Endothelial cell of umbilical vein (primary cell): ENCODE results near the gene LGALS12. TPM values are rescaled to one million over a fixed set of nuclear protein-coding genes. Genes with fewer than 3 reads are reported as not detected.
A peak's percentile ranks its signal among the peaks of the same experiment; 100 is the strongest.
"Not testable (repeated sequence)": the region's sequence is repeated elsewhere in the genome, so short reads cannot be mapped to it uniquely, and the experiment has no call there.

Experiments
- BruUV-seq: library from RNA; stranded (reverse); fragments of 400-500 nt; replicated peaks from 2 replicates; lab custom pipeline; 2021; lab: Mats Ljungman, UMichigan
- CTCF ChIA-PET: fragments of 300-600, 350-600 bp; sonication (Branson Sonifier 250); formaldehyde crosslinking; loops from one replicate; lab custom pipeline; 2021; ENCODE audit warnings: antibody characterized with exemption, inconsistent platforms; lab: Charles Lee
- POLR2A ChIA-PET: fragments of 300-600, 350-600 bp; sonication (Branson Sonifier 250); formaldehyde crosslinking; loops from one replicate; lab custom pipeline; 2021; ENCODE audit warnings: antibody characterized with exemption, inconsistent platforms; lab: Charles Lee
- DNase-seq: peaks from one replicate; pipeline ENCODE4 v3.0.0-alpha.2; 2011; ENCODE audit warnings: low read depth, low spot score
- FAIRE-seq: peaks from 2 replicates; lab custom pipeline; 2011; peaks lifted over from hg19 to GRCh38; lab: Jason Lieb, UNC
- H2AFZ ChIP-seq: 2 replicates; pipeline ENCODE4 v1.6.0; 2012; ENCODE audit warnings: low read depth, low read length, control low read depth, inconsistent platforms
- H3K27ac ChIP-seq: 2 replicates; pipeline ENCODE4 v1.5.1; 2011; ENCODE audit warnings: low read depth, mild to moderate bottlenecking, control low read depth, low read length, moderate library complexity; ENCODE audit not compliant: insufficient read depth
- H3K27me3 ChIP-seq, 2 experiments: 2 replicates each; pipeline versions ENCODE4 v1.6.0 to v1.6.1; 2011; ENCODE audit warnings: low read length in 2 of 2, mixed read lengths in 1 of 2; ENCODE audit not compliant: control insufficient read depth in 2 of 2, insufficient read depth in 2 of 2
- H3K36me3 ChIP-seq, 2 experiments: 2 replicates in 1 of 2; 3 replicates in 1 of 2; pipeline ENCODE4 v1.5.1; 2011; ENCODE audit warnings: low read length in 2 of 2, mild to moderate bottlenecking in 1 of 2, moderate library complexity in 1 of 2; ENCODE audit not compliant: control insufficient read depth in 2 of 2, insufficient read depth in 2 of 2; ENCODE audit errors: extremely low read depth in 1 of 2
- H3K4me1 ChIP-seq: 3 replicates; pipeline ENCODE4 v1.5.1; 2011; ENCODE audit warnings: mild to moderate bottlenecking, low read length; ENCODE audit not compliant: control insufficient read depth, insufficient read depth; ENCODE audit errors: extremely low read depth
- H3K4me2 ChIP-seq: 2 replicates; pipeline ENCODE4 v1.6.1; 2011; ENCODE audit warnings: low read length, control low read depth, mixed read lengths; ENCODE audit not compliant: insufficient read depth
- H3K4me3 ChIP-seq, 3 experiments: fragments of 200-600 bp in 1 of 3; sonication (generic), shearing (Covaris generic) in 1 of 3; replicated peaks in 1 of 3; 2 replicates each; pipeline ENCODE4 v1.5.1; 2011 to 2016; ENCODE audit warnings: control low read depth in 3 of 3, low read length in 3 of 3, mild to moderate bottlenecking in 2 of 3, inconsistent platforms in 1 of 3, low read depth in 1 of 3, moderate library complexity in 1 of 3; ENCODE audit not compliant: insufficient read depth in 1 of 3
- H3K79me2 ChIP-seq: 2 replicates; pipeline ENCODE4 v1.6.0; 2012; ENCODE audit warnings: low read length, inconsistent platforms; ENCODE audit not compliant: control insufficient read depth, insufficient read depth
- H3K9ac ChIP-seq: replicated peaks from 2 replicates; pipeline ENCODE3; 2011; ENCODE audit warnings: low read length, control low read depth; ENCODE audit not compliant: insufficient read depth; ENCODE audit errors: extremely low read depth
- H3K9me1 ChIP-seq: replicated peaks from 3 replicates; pipeline ENCODE4 v1.6.0; 2011; ENCODE audit warnings: mild to moderate bottlenecking, low read length; ENCODE audit not compliant: control insufficient read depth, insufficient read depth; ENCODE audit errors: extremely low read depth
- H3K9me3 ChIP-seq: replicated peaks from 2 replicates; pipeline ENCODE4 v1.5.1; 2012; ENCODE audit warnings: low read length, inconsistent platforms; ENCODE audit not compliant: control insufficient read depth, insufficient read depth
- H4K20me1 ChIP-seq: replicated peaks from 2 replicates; pipeline ENCODE3; 2011; ENCODE audit warnings: mild to moderate bottlenecking, low read length; ENCODE audit not compliant: control insufficient read depth, insufficient read depth; ENCODE audit errors: extremely low read depth
- CTCF ChIP-seq, 2 donors: IDR thresholded peaks; 1 replicate in 1 of 2; 2 replicates in 1 of 2; pipeline ENCODE4 v1.5.1; 2011; ENCODE audit warnings: low read length in 2 of 2, mild to moderate bottlenecking in 2 of 2, moderate library complexity in 2 of 2, control low read depth in 1 of 2, inconsistent platforms in 1 of 2, low read depth in 1 of 2; ENCODE audit not compliant: insufficient read depth in 1 of 2; ENCODE audit errors: extremely low read depth in 1 of 2
- EZH2 ChIP-seq: IDR thresholded peaks from 2 replicates; pipeline ENCODE4 v1.6.1; 2012; ENCODE audit warnings: borderline replicate concordance, low read depth, mild to moderate bottlenecking, moderate library complexity, low read length, inconsistent platforms; ENCODE audit not compliant: severe bottlenecking
- FOS ChIP-seq: IDR thresholded peaks from 2 replicates; pipeline ENCODE4 v1.6.1; 2011; ENCODE audit warnings: mild to moderate bottlenecking, low read length, moderate library complexity, borderline replicate concordance; ENCODE audit not compliant: insufficient read depth
- GATA2 ChIP-seq: IDR thresholded peaks from 2 replicates; pipeline ENCODE4 v1.7.0; 2011; ENCODE audit warnings: low read depth, mild to moderate bottlenecking, moderate library complexity, mixed read lengths, low read length; ENCODE audit not compliant: insufficient read length, insufficient read depth
- JUN ChIP-seq: IDR thresholded peaks from 2 replicates; pipeline ENCODE4 v1.6.1; 2011; ENCODE audit warnings: borderline replicate concordance, low read depth; ENCODE audit not compliant: insufficient read length, insufficient read depth
- MYC ChIP-seq: IDR thresholded peaks from one replicate; pipeline ENCODE4 v1.6.1; 2011; ENCODE audit warnings: mild to moderate bottlenecking, low read depth, low read length
- POLR2A ChIP-seq: IDR thresholded peaks from 2 replicates; pipeline ENCODE4 v1.6.1; 2012; ENCODE audit warnings: low read depth, mild to moderate bottlenecking, control low read depth, low read length
- POLR2AphosphoS5 ChIP-seq: IDR thresholded peaks from 2 replicates; pipeline ENCODE4 v1.6.1; 2012; ENCODE audit warnings: low read depth, mild to moderate bottlenecking, control low read depth, low read length, moderate library complexity; ENCODE audit not compliant: insufficient read depth
- dilution Hi-C: fragments of 300-500 bp; cut with MboI; formaldehyde crosslinking; loops from one replicate; pipeline ENCODE4 v1.15.0; 2019; ENCODE audit warnings: low sequenced_read_pairs; ENCODE audit not compliant: extremely low pct_ligation_motif_present
- intact Hi-C: fragments of 100-400 bp; cut with micrococcal nuclease; formaldehyde crosslinking; loops from one replicate; pipeline ENCODE4 v1.10.0; 2022
- polyA plus RNA-seq, 4 experiments: library from polyadenylated mRNA; depleted of rRNA in 3 of 4; stranded (reverse) in 3 of 4; unstranded in 1 of 4; fragments of >200 nt; gene quantifications; 2 replicates each; pipeline versions ENCODE4 v1.2.1 to v1.2.3, GENCODE V29; 2011 to 2012; ENCODE audit warnings: missing spikeins in 1 of 4
- total RNA-seq: library from RNA; stranded (reverse); gene quantifications from 2 replicates; pipeline ENCODE4 v1.2.3, GENCODE V29; 2021
- TF ChIP-seq, protein P1 (sequence below): IDR thresholded peaks from 2 replicates; pipeline ENCODE4 v1.6.1; 2011; ENCODE audit not compliant: insufficient read depth, insufficient read length

LGALS12 gene
- total and polyA plus RNA-seq, 2 donors (not counting 3 experiments of a cell fraction or from before 2014, with no cell fraction given), result not detected

DNA sequence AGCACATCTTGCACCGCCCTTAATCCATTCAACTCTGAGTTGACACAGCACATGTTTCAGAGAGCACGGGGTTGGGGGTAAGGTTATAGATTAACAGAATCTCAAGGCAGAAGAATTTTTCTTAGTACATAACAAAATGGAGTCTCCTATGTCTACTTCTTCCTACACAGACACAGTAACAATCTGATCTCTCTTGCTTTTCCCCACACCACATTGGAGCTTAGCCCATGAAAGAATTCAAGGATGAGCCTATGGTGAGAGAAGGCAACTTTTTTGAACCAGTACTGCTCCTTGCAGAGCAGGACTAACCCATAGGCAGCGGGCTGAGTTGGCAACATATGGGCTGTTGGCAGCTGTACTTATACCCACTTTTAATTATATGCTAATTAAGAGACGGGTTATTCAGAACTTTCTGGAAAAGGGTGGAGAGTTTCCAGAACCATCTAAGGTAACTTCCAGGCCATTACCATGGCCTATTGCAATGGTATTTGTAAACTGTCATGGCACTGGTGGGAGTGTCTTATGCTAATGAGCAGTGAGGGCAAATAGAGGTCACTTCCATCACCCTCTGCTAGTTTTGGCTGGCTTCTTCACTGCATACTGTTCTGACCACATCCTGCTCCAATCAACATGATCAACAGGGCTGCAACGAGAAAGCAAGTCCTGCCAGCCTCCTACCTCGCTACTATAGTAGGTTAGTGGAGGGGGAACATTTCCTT, 25.3 kb downstream of the LGALS12 start:
- CTCF ChIA-PET, result interaction anchor here (1.8 kb wide), 1 partner anchor 9 kb away, joined by 5 read pairs; no protein-coding TSS in a partner anchor
- POLR2A ChIA-PET, H3K4me1 ChIP-seq, BruUV-seq, H3K79me2 ChIP-seq, H3K9me3 ChIP-seq, H4K20me1 ChIP-seq, DNase-seq, H3K4me3 ChIP-seq, H3K27ac ChIP-seq, H3K9ac ChIP-seq, intact Hi-C loops, H3K36me3 ChIP-seq, H3K27me3 ChIP-seq, H2AFZ ChIP-seq, H3K9me1 ChIP-seq, dilution Hi-C loops, H3K4me2 ChIP-seq: not testable (repeated sequence)
- peak; percentile 66 for FAIRE-seq
- TF ChIP-seq POLR2AphosphoS5, result peak; percentile 33

DNA sequence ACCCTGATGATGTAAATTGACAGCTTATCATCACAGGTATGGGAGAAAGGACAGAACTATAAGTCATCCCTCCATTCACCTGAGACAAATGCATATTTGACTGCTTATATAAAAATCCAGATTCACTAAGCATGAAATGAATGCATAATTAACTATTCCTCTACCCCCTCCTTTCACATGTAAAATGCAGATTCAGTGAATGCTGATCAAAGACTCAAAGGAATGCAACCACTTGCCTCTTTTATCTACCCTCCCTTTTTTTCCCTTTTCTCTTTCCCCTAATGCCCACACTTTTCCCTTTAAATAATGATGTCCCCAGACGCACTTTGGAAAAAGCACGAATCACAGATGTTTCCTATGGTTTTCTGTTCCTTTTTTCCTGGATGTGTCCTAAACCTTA, 26.2 kb downstream of the LGALS12 start:
- no peak overlapping the region for H3K27ac ChIP-seq
- H3K4me2 ChIP-seq, result no peak overlapping the region
- no peaks in the 10 kb centered on the region for H4K20me1 ChIP-seq
- H3K9me3 ChIP-seq, result no peaks in the 10 kb centered on the region
- TF ChIP-seq GATA2 (no peak), POLR2AphosphoS5 (no peak), MYC (no peak), FOS (no peak), CTCF (IDR thresholded peaks at IDR 0.05; ENCODE audit: extremely low read depth in 1 of 2, insufficient read depth in 1 of 2, low read depth in 1 of 2, low read length in 2 of 2) (no peak), JUN (no peak), POLR2A (no peak), EZH2 (no peak)
- TF ChIP-seq, protein P1, sequence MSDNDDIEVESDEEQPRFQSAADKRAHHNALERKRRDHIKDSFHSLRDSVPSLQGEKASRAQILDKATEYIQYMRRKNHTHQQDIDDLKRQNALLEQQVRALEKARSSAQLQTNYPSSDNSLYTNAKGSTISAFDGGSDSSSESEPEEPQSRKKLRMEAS, result no peak
- no peak overlapping the region for H3K9ac ChIP-seq
- peaks cover 6% of the 10 kb centered on the region for H3K4me1 ChIP-seq
- no peaks in the 10 kb centered on the region for H3K36me3 ChIP-seq
- ChIA-PET CTCF (interaction anchor here (1.8 kb wide), 2 partner anchors 10 to 53 kb away, joined by 4 to 5 read pairs; no protein-coding TSS in a partner anchor), POLR2A (no interaction called here)
- intact Hi-C loops (no loop called here), dilution Hi-C loops (no loop called here)
- H2AFZ ChIP-seq, result no peak overlapping the region
- H3K27me3 ChIP-seq, result peaks cover 2% of the 10 kb centered on the region in 2 experiments
- H3K9me1 ChIP-seq, result no peaks in the 10 kb centered on the region
- DNase-seq (no peak), FAIRE-seq (no peak)
- H3K4me3 ChIP-seq, result no peak overlapping the region
- no peaks in the 10 kb centered on the region for H3K79me2 ChIP-seq
- no TSS peak for BruUV-seq
